Stimulated activated CD4-positive, alpha-beta T cell treated with anti-CD3 and anti-CD28 coated beads, Interleukin-1b, Interleukin-23, amount 100 ng/mL, for 24 hours (primary cell): ENCODE measurements around the gene GCG.

Source experiments
- DNase-seq, 4 experiments: peaks; one replicate each; pipeline ENCODE4 v3.0.0-alpha.2; 2020; ENCODE audit warnings: low read depth in 4 of 4, low spot score in 1 of 4

GCG gene

GRCh38 chr2:162152147-162152546, at the start of gene GCG:
GCG (minus strand) TSS chr2:162152247; CDS start chr2:162149178, 3,069 bp downstream.
- DNase-seq = no peak

- no peak for DNase-seq
Observed at GRCh38 chr2:162200636-162201035, 48.6 kb upstream of the GCG start.

- DNase-seq = no peak
Observed at GRCh38 chr2:162199913-162200312, 47.9 kb upstream of the GCG start.

- no peak for DNase-seq
Observed at GRCh38 chr2:162198239-162198638, 46.2 kb upstream of the GCG start.

- DNase-seq = no peak
Observed at GRCh38 chr2:162197069-162197825, 45.2 kb upstream of the GCG start.

GRCh38 chr2:162196638-162197037, 44.6 kb upstream of the GCG start:
- DNase-seq = no peak

GRCh38 chr2:162188451-162188850, 36.4 kb upstream of the GCG start:
- no peak for DNase-seq

GRCh38 chr2:162185541-162186232, 33.6 kb upstream of the GCG start:
- no peak for DNase-seq

GRCh38 chr2:162184821-162185450, 32.9 kb upstream of the GCG start:
- DNase-seq = no peak

GRCh38 chr2:162184359-162184758, 32.3 kb upstream of the GCG start:
- no peak for DNase-seq

GRCh38 chr2:162182395-162182794, 30.3 kb upstream of the GCG start:
- DNase-seq = no peak

GRCh38 chr2:162177301-162177700, 25.3 kb upstream of the GCG start:
- DNase-seq = no peak

- DNase-seq = no peak
Observed at GRCh38 chr2:162175714-162176113, 23.7 kb upstream of the GCG start.

GRCh38 chr2:162174746-162175145, 22.7 kb upstream of the GCG start:
- no peak for DNase-seq

GRCh38 chr2:162172802-162173370, 20.8 kb upstream of the GCG start:
- no peak for DNase-seq

GRCh38 chr2:162166745-162167144, 14.7 kb upstream of the GCG start:
- no peak for DNase-seq

- DNase-seq = no peak
Observed at GRCh38 chr2:162166174-162166573, 14.1 kb upstream of the GCG start.

GRCh38 chr2:162164802-162165201, 12.8 kb upstream of the GCG start:
- DNase-seq = no peak

GRCh38 chr2:162159446-162159845, 7.4 kb upstream of the GCG start:
- DNase-seq = no peak

GRCh38 chr2:162156149-162156548, 4.1 kb upstream of the GCG start:
- no peak for DNase-seq

GRCh38 chr2:162155093-162155492, 3.0 kb upstream of the GCG start:
- DNase-seq = no peak
